GM18498 (cell line): ENCODE data around the gene NTM.
"Not testable (repeated sequence)": the region's sequence is repeated elsewhere in the genome, so short reads cannot be mapped to it uniquely, and the experiment has no call there.

Experiments
- ATAC-seq: cut with Tn5 transposase; IDR thresholded peaks from one replicate; pipeline ENCODE4 v1.9.1; 2021; ENCODE audit warnings: mild to moderate bottlenecking, moderate library complexity; ENCODE audit not compliant: unreplicated experiment

The NTM gene

DNA sequence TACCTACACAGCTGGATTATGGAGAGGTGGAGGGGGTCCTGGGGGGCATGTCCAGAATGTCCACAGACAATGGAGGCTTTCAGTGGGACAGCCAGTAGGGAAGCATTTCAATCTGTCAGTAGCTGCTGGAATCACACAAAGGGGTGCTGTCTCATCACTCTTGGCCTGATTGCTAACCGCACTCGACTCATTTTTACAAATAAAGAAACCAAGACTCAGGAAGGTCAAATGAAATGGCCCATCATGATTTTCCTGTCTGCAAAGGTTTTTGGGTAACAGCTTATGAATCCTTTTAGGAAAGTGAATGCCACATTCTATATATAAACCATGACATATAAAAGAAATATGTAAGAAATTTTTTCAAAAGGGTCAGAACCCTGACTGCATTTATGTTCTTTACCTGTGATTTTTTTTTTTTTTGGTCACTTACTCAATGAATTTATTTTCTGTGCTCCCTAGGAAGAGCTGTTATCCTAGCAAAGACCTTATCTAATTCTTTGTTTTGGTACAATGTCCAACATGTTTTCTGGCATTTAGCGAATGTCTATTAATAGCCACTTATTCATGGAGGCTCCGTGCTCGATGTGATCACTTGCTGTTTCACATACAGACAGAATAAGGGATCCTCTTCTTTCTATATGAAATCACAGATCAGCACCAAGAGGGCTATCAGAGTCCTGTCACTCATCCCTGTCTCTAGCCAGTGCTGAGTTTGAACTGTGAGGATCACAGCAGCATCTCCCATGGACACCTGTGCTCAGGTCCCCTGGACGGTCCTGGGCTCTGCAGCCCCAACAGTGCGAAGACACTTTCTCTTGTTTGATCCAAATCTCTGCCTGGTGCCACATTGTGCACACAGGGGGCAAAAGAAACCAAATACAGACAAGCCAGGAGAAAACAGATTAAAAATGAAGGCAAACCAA is 979.7 kb downstream of the NTM start:
- ATAC-seq: no peak

DNA sequence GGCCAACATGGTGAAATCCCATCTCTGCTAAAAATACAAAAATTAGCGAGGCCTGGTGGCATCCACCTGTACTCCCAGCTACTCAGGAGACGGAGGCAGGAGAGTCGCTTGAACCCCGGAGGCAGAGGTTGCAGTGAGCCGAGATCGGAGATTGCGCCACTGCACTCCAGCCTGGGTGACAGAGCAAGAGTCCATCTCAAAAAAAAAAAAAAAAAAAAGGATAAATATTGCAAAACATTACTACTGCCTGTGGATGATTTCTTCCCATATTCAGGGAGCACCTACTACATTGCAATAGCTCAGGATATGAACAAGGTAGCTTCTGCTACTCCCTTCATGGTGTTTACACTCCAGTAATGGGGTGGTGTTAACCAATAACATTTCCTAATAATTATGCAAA is 980.6 kb downstream of the NTM start:
- no peak for ATAC-seq

DNA sequence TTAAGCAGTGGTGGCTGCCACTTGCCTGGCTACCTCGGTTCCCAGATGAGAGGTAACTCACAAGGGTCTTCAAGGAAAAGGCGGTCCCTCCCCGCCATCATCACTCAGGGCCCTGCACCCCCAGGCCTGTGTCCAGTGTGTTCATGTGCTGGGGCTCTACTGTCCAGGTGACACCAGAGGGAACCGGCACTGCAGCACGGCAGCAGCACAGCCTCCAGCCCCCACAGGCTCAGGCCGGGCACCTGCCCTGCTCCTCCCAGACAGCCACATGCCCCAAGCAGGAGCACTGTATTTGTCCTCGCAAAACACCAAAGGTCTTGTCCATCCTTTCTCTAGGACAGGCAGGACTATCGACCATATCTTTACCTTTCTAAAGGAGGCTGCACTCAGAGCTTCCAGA is 982.1 kb downstream of the NTM start:
- ATAC-seq: no peak

DNA sequence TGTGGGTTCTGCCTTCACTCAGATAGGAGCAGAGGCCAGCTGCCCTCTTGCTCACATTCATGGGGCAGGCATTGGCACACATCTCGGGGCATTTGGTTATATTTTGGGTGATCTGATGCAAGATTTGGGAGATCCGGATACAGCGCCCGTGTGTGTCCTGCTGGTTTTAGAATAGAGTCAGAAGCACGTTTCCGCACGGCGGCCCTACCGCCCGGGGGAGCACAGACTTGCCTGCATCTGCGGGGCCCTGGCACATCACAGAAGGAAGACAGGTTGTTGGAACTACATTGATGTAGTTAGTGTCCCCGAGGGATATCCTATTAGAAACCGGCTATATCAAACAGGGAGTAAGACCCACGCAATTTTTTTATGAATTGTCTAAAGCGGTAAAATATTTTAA is 982.8 kb downstream of the NTM start:
- ATAC-seq: no peak

DNA sequence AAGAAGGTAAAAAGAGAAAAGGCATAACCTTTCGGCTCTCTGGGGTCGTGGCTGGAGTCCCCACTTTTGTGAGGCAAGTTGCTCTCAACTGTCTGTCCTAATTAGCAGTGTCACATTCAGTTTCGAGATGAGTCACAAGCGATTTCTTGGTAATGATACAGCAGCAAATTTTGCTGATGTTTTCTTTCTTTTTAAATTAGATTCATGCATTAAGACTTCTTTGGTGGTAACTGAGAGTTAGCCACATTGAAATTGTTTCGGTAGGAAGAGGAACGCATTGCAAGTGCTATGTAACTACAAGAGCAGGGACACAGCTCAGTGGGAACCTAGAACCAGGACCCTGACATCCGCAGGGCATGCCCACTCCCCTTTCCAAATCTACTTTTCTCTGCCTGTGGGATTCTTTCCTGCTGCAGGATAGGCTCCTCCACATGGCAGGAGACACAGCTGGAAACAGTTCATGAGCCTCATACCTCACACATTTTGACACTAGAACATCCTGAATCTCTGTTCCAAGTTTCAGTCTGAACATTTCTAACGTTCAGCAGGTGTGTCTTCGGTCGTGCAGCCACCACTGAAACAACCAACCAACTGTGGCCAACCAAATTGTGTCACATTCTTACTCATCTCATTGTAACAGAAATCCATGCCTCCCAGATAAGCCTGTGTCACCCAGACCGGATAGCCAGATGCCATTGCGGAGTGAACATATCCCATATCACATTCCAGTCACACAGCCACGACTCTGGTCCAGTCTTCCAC is 987.6 kb downstream of the NTM start:
- ATAC-seq: peak; percentile 80

DNA sequence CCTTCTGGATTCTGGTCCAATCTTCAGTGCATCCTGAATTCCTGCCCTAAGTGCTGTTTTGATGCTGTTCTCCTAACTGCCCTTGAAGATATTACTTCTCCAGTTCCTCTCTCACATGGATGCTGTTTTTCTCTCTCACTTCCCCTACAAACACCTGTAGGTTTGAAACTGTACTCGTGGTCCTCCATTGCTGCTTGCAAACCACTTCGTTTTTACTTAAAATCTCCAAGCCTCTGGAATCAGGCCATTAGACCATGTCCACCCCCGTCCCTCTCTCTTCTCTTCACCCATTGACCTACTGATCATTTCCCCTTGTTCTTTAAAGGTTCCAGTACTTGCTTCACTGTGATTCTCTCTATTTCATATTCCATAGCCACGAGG is 988.1 kb downstream of the NTM start:
- peak; percentile 36 for ATAC-seq

DNA sequence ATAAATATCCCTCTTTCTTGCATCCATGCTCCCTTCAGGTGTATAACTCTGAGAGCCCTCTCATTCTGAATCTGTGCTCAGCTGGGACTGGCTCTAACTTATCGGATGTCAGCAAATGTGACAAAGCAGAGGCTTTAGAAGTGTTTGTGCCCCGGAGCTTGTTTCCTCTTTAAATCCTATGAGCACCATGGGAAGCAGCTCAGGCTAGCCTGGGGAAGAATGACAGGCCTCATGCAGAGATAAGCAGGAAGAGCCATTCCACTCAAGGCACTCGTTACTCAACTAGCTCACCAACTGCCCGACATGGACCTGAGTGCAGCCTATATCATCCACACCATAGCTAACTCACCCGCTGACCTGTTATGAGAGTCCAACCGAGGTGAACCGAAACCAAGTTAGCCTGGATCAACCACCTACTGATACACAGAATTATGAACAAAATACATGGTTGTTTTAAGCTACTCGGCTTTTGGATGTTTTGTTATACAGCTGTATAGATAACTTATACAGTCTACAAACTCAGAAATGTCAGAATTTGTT is 990.7 kb downstream of the NTM start:
- ATAC-seq: no peak

DNA sequence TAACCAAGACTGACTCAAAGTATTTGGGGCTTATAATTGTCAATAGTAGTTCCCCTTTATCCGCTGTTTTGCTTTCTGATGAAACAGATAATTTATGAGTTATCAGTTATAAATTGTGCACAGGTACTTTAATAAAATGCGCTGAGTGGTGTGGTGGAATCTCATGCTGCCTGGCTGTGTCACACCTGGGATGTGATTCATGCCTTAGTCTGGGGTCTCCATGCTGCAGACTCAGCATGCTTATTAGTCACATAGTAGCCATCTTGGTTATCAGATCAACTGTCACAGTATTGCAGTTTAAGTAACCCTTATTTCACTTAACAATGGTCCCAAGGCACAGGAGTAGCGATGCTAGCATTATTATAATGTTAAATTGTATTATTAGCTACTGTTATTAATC is 995.2 kb downstream of the NTM start:
- ATAC-seq: no peak

DNA sequence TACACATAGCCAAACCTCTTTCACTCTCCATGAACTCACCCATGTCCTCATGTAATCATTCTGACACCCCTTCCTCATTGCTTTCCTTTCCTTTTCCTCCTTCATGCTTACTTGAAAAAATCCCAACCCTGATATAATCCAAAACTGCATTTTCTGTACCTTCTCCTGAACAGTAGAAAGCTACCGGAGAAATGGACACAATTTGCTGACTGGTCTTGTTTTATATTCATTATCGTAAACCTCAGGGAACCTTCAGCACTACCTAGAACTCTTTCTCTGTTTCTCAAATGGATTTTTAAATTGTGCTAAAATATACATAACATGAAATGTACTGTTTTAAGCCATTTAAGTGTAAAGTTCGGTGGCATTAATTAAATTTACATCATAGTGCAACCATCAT is 996.9 kb downstream of the NTM start:
- no peak for ATAC-seq

DNA sequence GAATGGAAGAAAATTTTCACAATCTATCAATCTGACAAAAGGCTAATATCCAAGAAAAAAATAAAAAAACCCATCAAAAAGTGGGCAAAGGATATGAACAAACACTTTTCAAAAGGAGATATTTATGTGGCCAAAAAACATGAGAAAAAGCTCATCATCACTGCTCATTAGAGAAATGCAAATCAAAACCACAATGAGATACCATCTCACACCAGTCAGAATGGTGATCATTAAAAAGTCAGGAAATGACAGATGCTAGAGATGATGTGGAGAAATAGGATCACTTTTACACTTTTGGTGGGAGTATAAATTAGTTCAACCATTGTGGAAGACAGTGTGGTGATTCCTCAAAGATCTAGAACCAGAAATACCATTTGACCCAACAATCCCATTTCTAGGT is 999.7 kb downstream of the NTM start:
- ATAC-seq: not testable (repeated sequence)

DNA sequence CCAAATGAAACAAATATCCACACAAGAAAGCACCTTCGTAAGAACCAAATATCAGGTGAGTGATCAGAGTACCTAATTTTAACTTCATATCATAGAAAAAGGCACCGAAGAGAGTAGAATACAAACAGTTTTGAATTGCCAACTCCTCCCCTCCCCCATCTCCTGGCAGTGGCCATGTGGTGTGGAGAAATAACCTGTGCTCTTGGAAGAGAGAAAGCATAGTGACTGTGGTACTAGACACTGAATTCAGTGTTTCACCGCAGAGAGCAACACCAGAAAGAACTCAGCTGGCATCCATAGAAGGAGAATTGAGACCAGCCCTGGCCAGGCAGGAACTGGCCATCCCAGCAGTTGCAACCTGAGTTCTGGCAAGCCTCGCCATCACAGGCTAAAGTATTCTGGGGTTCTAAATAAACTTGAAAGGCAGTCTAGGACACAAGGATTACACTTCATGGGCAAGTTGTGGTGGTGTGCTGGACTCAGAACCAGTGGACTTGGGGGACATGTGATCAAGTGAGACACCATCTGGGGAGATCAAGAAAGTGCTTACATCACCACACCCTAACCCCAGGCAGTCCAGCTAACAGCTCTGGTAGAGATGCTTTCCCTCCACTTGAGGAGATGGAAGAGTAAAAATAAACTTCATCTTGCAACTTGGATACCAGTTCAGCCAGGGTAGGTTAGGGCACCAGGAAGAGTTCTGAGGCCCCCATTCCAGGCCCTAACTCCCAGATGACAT is 1003.2 kb downstream of the NTM start:
- ATAC-seq: no peak

DNA sequence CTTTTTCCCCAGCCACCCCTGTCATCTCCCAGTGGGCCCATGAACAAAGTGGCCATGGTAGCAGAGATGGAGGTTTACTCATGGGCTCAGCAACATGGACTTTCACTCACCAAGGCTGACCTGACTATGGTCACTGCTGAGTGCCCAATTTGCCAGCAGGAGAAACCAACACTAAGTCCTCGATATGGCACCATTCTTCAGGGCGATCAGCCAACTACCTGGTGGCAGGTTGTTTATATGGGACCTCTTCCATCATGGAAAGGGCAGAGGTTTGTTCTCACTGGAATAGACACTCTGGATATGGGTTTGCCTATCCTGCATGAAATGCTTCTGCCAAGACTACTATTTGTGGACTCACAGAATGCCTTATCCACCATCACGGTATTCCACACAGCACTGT is 1009.1 kb downstream of the NTM start:
- ATAC-seq: no peak
